HEK293 (cell line): Measurements from ENCODE around the gene EIF4E1B.
A peak's percentile ranks its signal among the peaks of the same experiment; 100 is the strongest.

ENCODE experiments used
- AEBP2 ChIP-seq: fragments of 450-650 bp; formaldehyde crosslinking; IDR thresholded peaks from 2 replicates; pipeline ENCODE4 v1.5.1; 2016; ENCODE audit warnings: missing biosample characterization, missing genetic modification characterization, borderline replicate concordance
- GLIS1 ChIP-seq: fragments of 450-650 bp; formaldehyde crosslinking; IDR thresholded peaks from 2 replicates; pipeline ENCODE4 v1.5.1; 2016; ENCODE audit warnings: missing biosample characterization, missing genetic modification characterization
- GLIS2 ChIP-seq: fragments of 450-650 bp; formaldehyde crosslinking; IDR thresholded peaks from 2 replicates; pipeline ENCODE4 v1.5.1; 2016; ENCODE audit warnings: missing biosample characterization, missing genetic modification characterization
- KLF10 ChIP-seq: fragments of 450-650 bp; IDR thresholded peaks from 2 replicates; pipeline ENCODE4 v1.5.1; 2018; ENCODE audit warnings: missing biosample characterization, mild to moderate bottlenecking, missing genetic modification characterization
- KLF8 ChIP-seq: fragments of 450-650 bp; formaldehyde crosslinking; IDR thresholded peaks from 2 replicates; pipeline ENCODE4 v1.5.1; 2016; ENCODE audit warnings: missing biosample characterization, missing genetic modification characterization
- MEIS1 ChIP-seq: sonication (generic); formaldehyde crosslinking; IDR thresholded peaks from 2 replicates; pipeline ENCODE4 v1.8.1; 2022; ENCODE audit warnings: missing genetic modification reagents, mild to moderate bottlenecking, borderline replicate concordance
- PBX3 ChIP-seq: sonication (generic); formaldehyde crosslinking; IDR thresholded peaks from 2 replicates; pipeline ENCODE4 v1.8.1; 2022; ENCODE audit warnings: mild to moderate bottlenecking, moderate library complexity, missing genetic modification reagents
- SALL2 ChIP-seq: fragments of 450-650 bp; formaldehyde crosslinking; IDR thresholded peaks from 2 replicates; pipeline ENCODE4 v1.5.0; 2017; ENCODE audit warnings: missing biosample characterization, mild to moderate bottlenecking, missing genetic modification characterization, borderline replicate concordance
- TRIM28 ChIP-seq: IDR thresholded peaks from 2 replicates; pipeline ENCODE4 v1.6.1; 2011; ENCODE audit warnings: low read length, control low read depth, borderline replicate concordance
- TSHZ1 ChIP-seq: fragments of 450-650 bp; formaldehyde crosslinking; IDR thresholded peaks from 2 replicates; pipeline ENCODE4 v1.5.1; 2016; ENCODE audit warnings: missing biosample characterization, missing genetic modification characterization, borderline replicate concordance
- ZBTB49 ChIP-seq: fragments of 450-650 bp; formaldehyde crosslinking; IDR thresholded peaks from 2 replicates; pipeline ENCODE4 v1.5.1; 2016; ENCODE audit warnings: missing biosample characterization, missing genetic modification characterization, low read depth
- ZFP69B ChIP-seq: fragments of 450-650 bp; formaldehyde crosslinking; IDR thresholded peaks from 2 replicates; pipeline ENCODE4 v1.5.1; 2016; ENCODE audit warnings: missing biosample characterization, missing genetic modification characterization
- ZNF280D ChIP-seq: fragments of 450-650 bp; formaldehyde crosslinking; IDR thresholded peaks from 2 replicates; pipeline ENCODE4 v1.5.1; 2016; ENCODE audit warnings: missing biosample characterization, missing genetic modification characterization
- ZNF341 ChIP-seq: fragments of 450-650 bp; formaldehyde crosslinking; IDR thresholded peaks from 2 replicates; pipeline ENCODE4; 2016; ENCODE audit warnings: low read depth, missing biosample characterization, missing genetic modification characterization
- ZNF394 ChIP-seq: fragments of 450-650 bp; formaldehyde crosslinking; IDR thresholded peaks from 2 replicates; pipeline ENCODE4 v1.5.1; 2016; ENCODE audit warnings: missing biosample characterization, missing genetic modification characterization, mild to moderate bottlenecking, moderate library complexity, borderline replicate concordance
- ZNF433 ChIP-seq: fragments of 450-650 bp; formaldehyde crosslinking; IDR thresholded peaks from 2 replicates; pipeline ENCODE4 v1.5.1; 2016; ENCODE audit warnings: missing biosample characterization, missing genetic modification characterization, low read depth
- ZNF473 ChIP-seq: fragments of 450-650 bp; formaldehyde crosslinking; IDR thresholded peaks from 2 replicates; pipeline ENCODE4 v1.5.1; 2017; ENCODE audit warnings: missing biosample characterization, missing genetic modification characterization
- ZNF48 ChIP-seq: fragments of 450-650 bp; formaldehyde crosslinking; IDR thresholded peaks from 2 replicates; pipeline ENCODE4 v1.5.1; 2016; ENCODE audit warnings: missing biosample characterization, missing genetic modification characterization
- ZNF677 ChIP-seq: fragments of 450-650 bp; IDR thresholded peaks from 2 replicates; pipeline ENCODE4 v1.5.0; 2018; ENCODE audit warnings: missing biosample characterization, mild to moderate bottlenecking, missing genetic modification characterization, moderate library complexity
- ZNF747 ChIP-seq: fragments of 450-650 bp; formaldehyde crosslinking; IDR thresholded peaks from 2 replicates; pipeline ENCODE4 v1.5.1; 2016; ENCODE audit warnings: missing biosample characterization, missing genetic modification characterization
- ZNF791 ChIP-seq: fragments of 450-650 bp; formaldehyde crosslinking; IDR thresholded peaks from 2 replicates; pipeline ENCODE4 v1.5.1; 2016; ENCODE audit warnings: missing biosample characterization, missing genetic modification characterization
- ZNF792 ChIP-seq: fragments of 450-650 bp; formaldehyde crosslinking; IDR thresholded peaks from 2 replicates; pipeline ENCODE4 v1.5.1; 2016; ENCODE audit warnings: missing biosample characterization, missing genetic modification characterization
- ZNF830 ChIP-seq: fragments of 450-650 bp; IDR thresholded peaks from 2 replicates; pipeline ENCODE4 v1.5.0; 2018; ENCODE audit warnings: missing biosample characterization, missing genetic modification characterization, low read depth, mild to moderate bottlenecking, moderate library complexity
- ZSCAN18 ChIP-seq: fragments of 450-650 bp; formaldehyde crosslinking; IDR thresholded peaks from 2 replicates; pipeline ENCODE4 v1.5.1; 2016; ENCODE audit warnings: missing biosample characterization, missing genetic modification characterization
- ZSCAN5A ChIP-seq: fragments of 450-650 bp; formaldehyde crosslinking; IDR thresholded peaks from 2 replicates; pipeline ENCODE4 v1.5.1; 2016; ENCODE audit warnings: missing biosample characterization, missing genetic modification characterization

Gene EIF4E1B

GRCh38 chr5:176647843-176648473, 17.5 kb downstream of the EIF4E1B start (continued):
- TF ChIP-seq ZNF791 (tag by site-specific recombination) (no peak), ZNF341 (tag by site-specific recombination) (no peak), KLF8 (tag by site-specific recombination) (no peak), AEBP2 (tag by site-specific recombination) (no peak), ZNF792 (tag by site-specific recombination) (no peak), ZSCAN18 (no peak), TSHZ1 (tag by site-specific recombination) (no peak), ZFP69B (tag by site-specific recombination) (no peak), GLIS1 (tag by site-specific recombination) (0 out of 2 replicates have a peak, but pooled peaks have one; percentile 14), KLF10 (tag by site-specific recombination) (no peak), SALL2 (tag by site-specific recombination) (no peak), ZNF280D (tag by site-specific recombination) (no peak), ZNF747 (tag by site-specific recombination) (no peak), PBX3 (CRISPR knock-in tag) (no peak), TRIM28 (no peak), ZNF394 (no peak), GLIS2 (peak; percentile 38; the same call in 1 of the 2 replicates), ZBTB49 (tag by site-specific recombination) (no peak), MEIS1 (no peak), ZSCAN5A (tag by site-specific recombination) (no peak), ZNF48 (tag by site-specific recombination) (no peak), ZNF677 (no peak), ZNF433 (no peak), ZNF473 (no peak), ZNF830 (no peak)
